ENCODE results near the gene MB21D2. TPM values are rescaled to one million over a fixed set of nuclear protein-coding genes. Genes with fewer than 3 reads are reported as not detected.

The MB21D2 gene
- total RNA-seq, 1 donor from 2014 or later, result 14.1 TPM

GRCh38 chr3:192953926-192954325 lies 36.3 kb upstream of the MB21D2 start:
- no peak overlapping the region for H3K27ac Mint-ChIP-seq
- no peaks in the 10 kb centered on the region for H3K36me3 Mint-ChIP-seq
- H3K27me3 Mint-ChIP-seq, result no peaks in the 10 kb centered on the region
- DNase-seq (ENCODE audit: extremely low spot score, unreplicated experiment), result no peak
- H3K4me3 Mint-ChIP-seq, result no peak overlapping the region
- no peak for TF ChIP-seq CTCF (conservative IDR thresholded peaks at IDR 0.05)
- H3K4me1 Mint-ChIP-seq (ENCODE audit: unreplicated experiment), result no peaks in the 10 kb centered on the region
- no peaks in the 10 kb centered on the region for H3K9me3 Mint-ChIP-seq

- Mint-ChIP-seq H3K4me3 (no peak overlapping the region), H3K27me3 (peaks cover 7% of the 10 kb centered on the region), H3K9me3 (peaks cover 7% of the 10 kb centered on the region), H3K27ac (no peak overlapping the region), H3K4me1 (ENCODE audit: unreplicated experiment) (no peaks in the 10 kb centered on the region), H3K36me3 (no peaks in the 10 kb centered on the region)
- TF ChIP-seq CTCF (conservative IDR thresholded peaks at IDR 0.05), result no peak
- no peak for DNase-seq (ENCODE audit: extremely low spot score, unreplicated experiment)
Observed at GRCh38 chr3:192947421-192947820, 29.8 kb upstream of the MB21D2 start.

- H3K9me3 Mint-ChIP-seq, result peaks cover 8% of the 10 kb centered on the region
- H3K36me3 Mint-ChIP-seq, result no peaks in the 10 kb centered on the region
- peaks cover 13% of the 10 kb centered on the region for H3K27me3 Mint-ChIP-seq
- no peak overlapping the region for H3K4me3 Mint-ChIP-seq
- H3K27ac Mint-ChIP-seq, result no peak overlapping the region
- no peak for DNase-seq (ENCODE audit: extremely low spot score, unreplicated experiment)
- no peaks in the 10 kb centered on the region for H3K4me1 Mint-ChIP-seq (ENCODE audit: unreplicated experiment)
- TF ChIP-seq CTCF (conservative IDR thresholded peaks at IDR 0.05), result no peak
Observed at GRCh38 chr3:192943393-192943792, 25.7 kb upstream of the MB21D2 start.

GRCh38 chr3:192942625-192943024 lies 25.0 kb upstream of the MB21D2 start:
- Mint-ChIP-seq H3K9me3 (peaks cover 10% of the 10 kb centered on the region), H3K4me3 (no peak overlapping the region), H3K27me3 (peaks cover 13% of the 10 kb centered on the region), H3K27ac (no peak overlapping the region), H3K4me1 (ENCODE audit: unreplicated experiment) (no peaks in the 10 kb centered on the region), H3K36me3 (no peaks in the 10 kb centered on the region)
- TF ChIP-seq CTCF (conservative IDR thresholded peaks at IDR 0.05), result no peak
- DNase-seq (ENCODE audit: extremely low spot score, unreplicated experiment), result no peak

- Mint-ChIP-seq H3K27ac (no peak overlapping the region), H3K4me1 (ENCODE audit: unreplicated experiment) (no peaks in the 10 kb centered on the region), H3K4me3 (no peak overlapping the region), H3K27me3 (peaks cover 10% of the 10 kb centered on the region), H3K36me3 (no peaks in the 10 kb centered on the region), H3K9me3 (peaks cover 3% of the 10 kb centered on the region)
- no peak for TF ChIP-seq CTCF (conservative IDR thresholded peaks at IDR 0.05)
- no peak for DNase-seq (ENCODE audit: extremely low spot score, unreplicated experiment)
Observed at GRCh38 chr3:192940129-192940528, 22.5 kb upstream of the MB21D2 start.

GRCh38 chr3:192935441-192935840 lies 17.8 kb upstream of the MB21D2 start:
- no peaks in the 10 kb centered on the region for H3K36me3 Mint-ChIP-seq
- no peak for TF ChIP-seq CTCF (conservative IDR thresholded peaks at IDR 0.05)
- H3K27ac Mint-ChIP-seq, result no peak overlapping the region
- peaks cover 3% of the 10 kb centered on the region for H3K4me1 Mint-ChIP-seq (ENCODE audit: unreplicated experiment)
- H3K27me3 Mint-ChIP-seq, result no peaks in the 10 kb centered on the region
- H3K4me3 Mint-ChIP-seq, result no peak overlapping the region
- no peak for DNase-seq (ENCODE audit: extremely low spot score, unreplicated experiment)
- peaks cover 6% of the 10 kb centered on the region for H3K9me3 Mint-ChIP-seq
